A549 (cell line): ENCODE results near the gene AFDN. TPM values are rescaled to one million over a fixed set of nuclear protein-coding genes. Genes with fewer than 3 reads are reported as not detected.

Experiments
- ATAC-seq, 2 experiments: fragments of 200-7000 bp in 1 of 2; fragments of >200 bp in 1 of 2; cut with Nextera tagmentation in 1 of 2; cut with Tn5 transposase in 1 of 2; 3 replicates each; pipeline versions ENCODE4 v1.8.0 to v1.9.1; 2018 to 2020; ENCODE audit warnings: mild to moderate bottlenecking in 1 of 2, moderate library complexity in 1 of 2
- CTCF ChIA-PET: fragments of 300-600 bp; sonication (Branson Sonifier 250); formaldehyde crosslinking; extraction: SDS; loops from one replicate; lab custom pipeline; 2021; ENCODE audit warnings: antibody characterized with exemption, inconsistent platforms; lab: Yijun Ruan, JAX
- POLR2A ChIA-PET: fragments of 350-600 bp; formaldehyde crosslinking; extraction: SDS; loops from one replicate; lab custom pipeline; 2021; ENCODE audit warnings: antibody characterized with exemption, inconsistent platforms; lab: Yijun Ruan, JAX
- DNase-seq, 2 experiments: peaks; one replicate each; pipeline versions ENCODE4 v3.0.0 to v3.0.0-alpha.2; 2011 to 2016; ENCODE audit warnings: low read depth in 1 of 2, low spot score in 1 of 2
- FAIRE-seq: peaks from 2 replicates; lab custom pipeline; 2011; peaks lifted over from hg19 to GRCh38; lab: Jason Lieb, UNC
- H3K27ac ChIP-seq, 2 experiments: fragments of >200 bp; sonication (Bioruptor Twin); formaldehyde crosslinking; 3 replicates each; pipeline ENCODE4 v1.5.1; 2016 to 2017
- H3K4me1 ChIP-seq: fragments of >200 bp; sonication (Bioruptor Twin); formaldehyde crosslinking; 3 replicates; pipeline ENCODE4 v1.6.1; 2016
- H3K4me2 ChIP-seq: fragments of >200 bp; sonication (Bioruptor Twin); formaldehyde crosslinking; 3 replicates; pipeline ENCODE4 v1.6.1; 2016
- H3K4me3 ChIP-seq: fragments of >200 bp; sonication (Bioruptor Twin); formaldehyde crosslinking; 3 replicates; pipeline ENCODE4 v1.5.1; 2016
- H3K9me3 ChIP-seq: fragments of >200 bp; sonication (Bioruptor Twin); formaldehyde crosslinking; 3 replicates; pipeline ENCODE4 v1.6.1; 2016
- BHLHE40 ChIP-seq: IDR thresholded peaks from 2 replicates; pipeline ENCODE4 v1.6.1; 2012; ENCODE audit warnings: low read depth, low read length, inconsistent platforms
- ELK1 ChIP-seq: fragments of 150-350 bp; IDR thresholded peaks from 2 replicates; pipeline ENCODE4 v1.6.1; 2014; ENCODE audit warnings: low read depth, mild to moderate bottlenecking, low read length
- EP300 ChIP-seq, 2 experiments: fragments of >200 bp; sonication (Bioruptor Twin); formaldehyde crosslinking; IDR thresholded peaks; 2 replicates in 1 of 2; 3 replicates in 1 of 2; pipeline ENCODE4 v1.6.1; 2016 to 2017
- ESRRA ChIP-seq: fragments of 150-350 bp; IDR thresholded peaks from 2 replicates; pipeline ENCODE4 v1.6.1; 2014; ENCODE audit warnings: mild to moderate bottlenecking, low read length, borderline replicate concordance
- HDAC2 ChIP-seq: fragments of 200-600 bp; sonication (generic); IDR thresholded peaks from 2 replicates; pipeline ENCODE4 v1.6.1; 2016
- HMGXB4 ChIP-seq: fragments of 250-450 bp; sonication (Bioruptor Pico); IDR thresholded peaks from 2 replicates; pipeline ENCODE4 v1.5.0; 2021; ENCODE audit warnings: mild to moderate bottlenecking, moderate library complexity, borderline replicate concordance
- HOXA7 ChIP-seq: fragments of 250-450 bp; sonication (Bioruptor Pico); IDR thresholded peaks from 2 replicates; pipeline ENCODE4 v1.5.0; 2020; ENCODE audit warnings: mild to moderate bottlenecking, moderate library complexity
- HOXB13 ChIP-seq: fragments of 250-450 bp; sonication (Bioruptor Pico); IDR thresholded peaks from 2 replicates; pipeline ENCODE4 v1.5.0; 2020; ENCODE audit warnings: low read depth, mild to moderate bottlenecking, moderate library complexity
- HOXB5 ChIP-seq: fragments of 250-450 bp; sonication (Bioruptor Pico); IDR thresholded peaks from 2 replicates; pipeline ENCODE4 v1.5.0; 2020; ENCODE audit warnings: mild to moderate bottlenecking, moderate library complexity
- JUN ChIP-seq, 2 experiments: fragments of >200 bp; sonication (Bioruptor Twin); formaldehyde crosslinking; IDR thresholded peaks; 2 replicates in 1 of 2; 3 replicates in 1 of 2; pipeline ENCODE4 v1.6.1; 2016 to 2017
- KDM1A ChIP-seq: fragments of 200-600 bp; sonication (generic); IDR thresholded peaks from 2 replicates; pipeline ENCODE4 v1.6.1; 2016; ENCODE audit warnings: low read depth, mild to moderate bottlenecking
- KDM5A ChIP-seq: fragments of 200-600 bp; sonication (generic); IDR thresholded peaks from 2 replicates; pipeline ENCODE4 v1.6.1; 2016; ENCODE audit warnings: antibody characterized with exemption, mild to moderate bottlenecking
- MAZ ChIP-seq: fragments of 150-350 bp; IDR thresholded peaks from 2 replicates; pipeline ENCODE4 v1.6.1; 2014; ENCODE audit warnings: antibody characterized with exemption, low read depth, low read length, borderline replicate concordance
- MYC ChIP-seq: IDR thresholded peaks from 2 replicates; pipeline ENCODE4 v1.6.1; 2012; ENCODE audit warnings: mild to moderate bottlenecking, inconsistent platforms, low read length, improper control_type of control experiment, borderline replicate concordance
- NFE2L2 ChIP-seq: fragments of 150-350 bp; conservative IDR thresholded peaks from 2 replicates; pipeline ENCODE4 v1.6.1; 2014; ENCODE audit warnings: low read length
- PHF8 ChIP-seq: fragments of 200-600 bp; sonication (generic); IDR thresholded peaks from 2 replicates; pipeline ENCODE4 v1.6.1; 2016; ENCODE audit warnings: low read depth, mild to moderate bottlenecking, antibody characterized with exemption, moderate library complexity, borderline replicate concordance
- POLR2A ChIP-seq: IDR thresholded peaks from 2 replicates; pipeline ENCODE4 v1.6.1; 2012; ENCODE audit warnings: mild to moderate bottlenecking, low read length
- RAD21 ChIP-seq, 2 experiments: fragments of >200 bp in 1 of 2; sonication (Bioruptor Twin) in 1 of 2; formaldehyde crosslinking in 1 of 2; IDR thresholded peaks in 1 of 2; conservative IDR thresholded peaks in 1 of 2; 2 replicates in 1 of 2; 3 replicates in 1 of 2; pipeline ENCODE4 v1.6.1; 2012 to 2018; ENCODE audit warnings: inconsistent platforms in 1 of 2
- RFX5 ChIP-seq: fragments of 450-650 bp; IDR thresholded peaks from 2 replicates; pipeline ENCODE4 v1.7.1; 2014; ENCODE audit warnings: antibody characterized with exemption, mild to moderate bottlenecking, moderate library complexity
- RNF2 ChIP-seq: fragments of 200-600 bp; sonication (generic); IDR thresholded peaks from 2 replicates; pipeline ENCODE4 v1.6.1; 2016; ENCODE audit warnings: low read depth, mild to moderate bottlenecking, antibody characterized with exemption, moderate library complexity, borderline replicate concordance
- SMC3 ChIP-seq: fragments of >200 bp; sonication (Bioruptor Twin); formaldehyde crosslinking; IDR thresholded peaks from 3 replicates; pipeline ENCODE4 v1.6.1; 2018; ENCODE audit warnings: inconsistent platforms
- TFCP2L1 ChIP-seq: fragments of 250-450 bp; sonication (Bioruptor Pico); IDR thresholded peaks from 2 replicates; pipeline ENCODE4 v1.5.0; 2021; ENCODE audit warnings: mild to moderate bottlenecking
- ZC3H11A ChIP-seq: fragments of 450-650 bp; IDR thresholded peaks from 2 replicates; pipeline ENCODE4 v1.6.1; 2014; ENCODE audit warnings: antibody characterized with exemption, mild to moderate bottlenecking
- ZFP36 ChIP-seq: fragments of 450-650 bp; IDR thresholded peaks from 2 replicates; pipeline ENCODE4 v1.6.1; 2014; ENCODE audit warnings: borderline replicate concordance; ENCODE audit not compliant: partially characterized antibody
- ZNF302 ChIP-seq: fragments of 250-450 bp; sonication (Bioruptor Pico); IDR thresholded peaks from 2 replicates; pipeline ENCODE4 v1.9.0; 2021; ENCODE audit warnings: inconsistent platforms, mild to moderate bottlenecking, moderate library complexity
- ZSCAN20 ChIP-seq: fragments of 250-450 bp; sonication (Bioruptor Pico); IDR thresholded peaks from 2 replicates; pipeline ENCODE4 v1.8.0; 2022; ENCODE audit warnings: mild to moderate bottlenecking, moderate library complexity
- WGBS: methylation state at CpG from one replicate; pipeline ENCODE4 v1.1.6; 2017; ENCODE audit errors: missing lambda C conversion rate; 5-methylcytosine and 5-hydroxymethylcytosine counted together
- polyA plus RNA-seq, 4 experiments: library from polyadenylated mRNA; depleted of rRNA in 3 of 4; stranded (reverse); fragments of >200 nt; fragmentation: RNase III in 1 of 4; extraction: RNeasy Plus Mini Kit Qiagen cat#74134 plus additional on column Dnase treatment in 1 of 4; gene quantifications; 2 replicates in 3 of 4; 3 replicates in 1 of 4; pipeline ENCODE4 v1.2.3, GENCODE V29; 2011 to 2017
- TF ChIP-seq, protein P1 (sequence below): fragments of >200 bp; sonication (Bioruptor Twin); formaldehyde crosslinking; IDR thresholded peaks from 3 replicates; pipeline ENCODE4 v1.5.1; 2016
- TF ChIP-seq, protein P2 (sequence below): fragments of >200 bp; sonication (Bioruptor Twin); formaldehyde crosslinking; IDR thresholded peaks from 2 replicates; pipeline ENCODE4 v1.6.1; 2016

AFDN gene
- polyA plus RNA-seq, 2 of the 4 experiments (the other 2 are of a cell fraction) = 17.5 to 40.8 TPM

DNA sequence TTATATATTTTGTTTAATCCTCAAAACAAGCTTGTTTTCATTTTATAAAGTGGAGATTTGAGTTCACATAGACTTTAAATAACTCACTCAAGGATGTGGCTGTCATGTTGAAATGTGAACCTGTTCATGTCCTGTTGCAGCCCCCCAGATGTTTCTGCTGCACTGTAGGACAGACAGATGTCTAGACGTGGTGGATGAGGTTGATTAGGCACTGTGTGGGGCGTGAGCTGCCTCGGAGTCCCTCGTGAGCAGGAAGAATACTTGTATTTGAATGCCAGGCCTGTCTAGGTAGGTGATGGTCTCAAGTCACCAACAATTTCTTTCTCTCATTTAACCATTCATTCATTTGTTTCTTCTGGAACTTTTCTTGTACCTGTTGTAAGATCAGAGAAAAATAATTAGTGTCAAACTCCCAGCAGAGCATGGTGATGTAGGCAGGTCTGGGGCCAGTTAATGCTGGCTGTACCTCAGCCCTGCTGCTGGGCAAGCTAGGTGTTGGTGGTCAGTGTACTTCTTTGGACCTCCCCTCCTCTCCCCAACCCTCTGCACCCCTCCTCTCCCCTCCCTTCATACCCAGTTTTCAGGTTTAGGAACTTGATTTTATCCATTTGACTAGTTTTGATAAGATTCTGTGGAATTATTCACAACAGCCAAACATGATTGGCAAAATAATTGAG lies 34.0 kb downstream of the AFDN start:
- 63% methylated on average over 4 of the region's 4 CpGs for WGBS
- no peak for DNase-seq
- no peak overlapping the region for H3K27ac ChIP-seq
- H3K4me3 ChIP-seq = no peak overlapping the region
- no peak for TF ChIP-seq ESRRA
- no peak overlapping the region for H3K4me2 ChIP-seq
- H3K9me3 ChIP-seq = no peaks in the 10 kb centered on the region
- ChIA-PET CTCF (interaction anchor here (1.0 kb wide), 1 partner anchor 36 kb away, joined by 3 read pairs; no protein-coding TSS in a partner anchor), POLR2A (no interaction called here)
- no peak for FAIRE-seq
- no peak for ATAC-seq
- H3K4me1 ChIP-seq = peaks cover 9% of the 10 kb centered on the region; the same call in 2 of the 3 replicates

GRCh38 chr6:167861424-167861823 lies 34.7 kb downstream of the AFDN start:
- H3K4me1 ChIP-seq = peaks cover 9% of the 10 kb centered on the region; the same call in 2 of the 3 replicates
- FAIRE-seq = no peak
- no peak overlapping the region for H3K4me3 ChIP-seq
- no peak overlapping the region for H3K4me2 ChIP-seq
- no peaks in the 10 kb centered on the region for H3K9me3 ChIP-seq
- CTCF ChIA-PET = no interaction called here
- TF ChIP-seq, protein P1, sequence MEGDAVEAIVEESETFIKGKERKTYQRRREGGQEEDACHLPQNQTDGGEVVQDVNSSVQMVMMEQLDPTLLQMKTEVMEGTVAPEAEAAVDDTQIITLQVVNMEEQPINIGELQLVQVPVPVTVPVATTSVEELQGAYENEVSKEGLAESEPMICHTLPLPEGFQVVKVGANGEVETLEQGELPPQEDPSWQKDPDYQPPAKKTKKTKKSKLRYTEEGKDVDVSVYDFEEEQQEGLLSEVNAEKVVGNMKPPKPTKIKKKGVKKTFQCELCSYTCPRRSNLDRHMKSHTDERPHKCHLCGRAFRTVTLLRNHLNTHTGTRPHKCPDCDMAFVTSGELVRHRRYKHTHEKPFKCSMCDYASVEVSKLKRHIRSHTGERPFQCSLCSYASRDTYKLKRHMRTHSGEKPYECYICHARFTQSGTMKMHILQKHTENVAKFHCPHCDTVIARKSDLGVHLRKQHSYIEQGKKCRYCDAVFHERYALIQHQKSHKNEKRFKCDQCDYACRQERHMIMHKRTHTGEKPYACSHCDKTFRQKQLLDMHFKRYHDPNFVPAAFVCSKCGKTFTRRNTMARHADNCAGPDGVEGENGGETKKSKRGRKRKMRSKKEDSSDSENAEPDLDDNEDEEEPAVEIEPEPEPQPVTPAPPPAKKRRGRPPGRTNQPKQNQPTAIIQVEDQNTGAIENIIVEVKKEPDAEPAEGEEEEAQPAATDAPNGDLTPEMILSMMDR = no peak
- TF ChIP-seq EP300 (IDR thresholded peaks at IDR 0.05) (no peak), ZNF302 (CRISPR knock-in tag) (no peak), ELK1 (no peak), KDM1A (no peak), HDAC2 (no peak), SMC3 (no peak), PHF8 (no peak), HOXA7 (CRISPR knock-in tag) (no peak), TFCP2L1 (CRISPR knock-in tag) (no peak), RAD21 (conservative IDR thresholded peaks at IDR 0.05 in 1 of 2, IDR thresholded peaks at IDR 0.05 in 1 of 2) (no peak), JUN (IDR thresholded peaks at IDR 0.05) (no peak)
- TF ChIP-seq, protein P2, sequence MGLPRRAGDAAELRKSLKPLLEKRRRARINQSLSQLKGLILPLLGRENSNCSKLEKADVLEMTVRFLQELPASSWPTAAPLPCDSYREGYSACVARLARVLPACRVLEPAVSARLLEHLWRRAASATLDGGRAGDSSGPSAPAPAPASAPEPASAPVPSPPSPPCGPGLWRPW = no peak
- TF ChIP-seq, all 56 proteins: peak for 0
- H3K27ac ChIP-seq = no peak overlapping the region
- DNase-seq (no peak), ATAC-seq (no peak)
- POLR2A ChIA-PET = no interaction called here

DNA sequence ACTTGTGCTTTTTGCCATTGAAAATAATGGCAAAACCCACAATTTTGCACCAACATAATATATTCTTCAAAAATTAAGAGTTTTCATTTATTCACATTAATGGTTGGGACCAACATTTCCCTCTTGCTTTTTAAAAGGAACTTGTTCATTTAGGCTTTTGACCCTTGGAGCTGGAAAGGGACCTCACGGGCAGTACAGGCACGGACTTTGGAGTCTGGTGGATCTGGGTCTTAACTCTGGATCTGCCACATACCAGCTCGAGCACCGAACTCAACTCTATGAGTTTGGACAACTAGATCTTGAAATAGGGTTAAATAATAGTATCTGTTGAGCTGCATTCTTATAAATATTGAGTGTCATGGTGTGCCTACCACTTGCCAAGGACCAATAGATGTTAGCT lies 37.2 kb downstream of the AFDN start:
- H3K4me1 ChIP-seq = no peaks in the 10 kb centered on the region; the same call in 2 of the 3 replicates
- CTCF ChIA-PET = no interaction called here
- POLR2A ChIA-PET = no interaction called here
- no peak for DNase-seq
- no peaks in the 10 kb centered on the region for H3K9me3 ChIP-seq
- no peak overlapping the region for H3K4me2 ChIP-seq
- H3K4me3 ChIP-seq = no peak overlapping the region
- no peak overlapping the region for H3K27ac ChIP-seq
- no peak for ATAC-seq
- WGBS = 99% methylated on average over 4 of the region's 4 CpGs
- FAIRE-seq = no peak
- TF ChIP-seq ZFP36 (no peak), ZSCAN20 (CRISPR knock-in tag) (no peak), HOXB13 (CRISPR knock-in tag) (no peak), HOXB5 (no peak), HMGXB4 (CRISPR knock-in tag) (no peak), RFX5 (no peak), PHF8 (no peak), RNF2 (no peak), KDM5A (no peak), HOXA7 (CRISPR knock-in tag) (no peak), ZC3H11A (no peak), RAD21 (conservative IDR thresholded peaks at IDR 0.05 in 1 of 2, IDR thresholded peaks at IDR 0.05 in 1 of 2) (no peak), MAZ (no peak), TFCP2L1 (CRISPR knock-in tag) (no peak), BHLHE40 (no peak), JUN (IDR thresholded peaks at IDR 0.05) (no peak), POLR2A (no peak), NFE2L2 (no peak), MYC (no peak)
- TF ChIP-seq, all 56 proteins: peak for 0
